Measurements from ENCODE around the gene DNASE1L2.
"Not testable (repeated sequence)": the region's sequence is repeated elsewhere in the genome, so short reads cannot be mapped to it uniquely, and the experiment has no call there.

The DNASE1L2 gene

DNA sequence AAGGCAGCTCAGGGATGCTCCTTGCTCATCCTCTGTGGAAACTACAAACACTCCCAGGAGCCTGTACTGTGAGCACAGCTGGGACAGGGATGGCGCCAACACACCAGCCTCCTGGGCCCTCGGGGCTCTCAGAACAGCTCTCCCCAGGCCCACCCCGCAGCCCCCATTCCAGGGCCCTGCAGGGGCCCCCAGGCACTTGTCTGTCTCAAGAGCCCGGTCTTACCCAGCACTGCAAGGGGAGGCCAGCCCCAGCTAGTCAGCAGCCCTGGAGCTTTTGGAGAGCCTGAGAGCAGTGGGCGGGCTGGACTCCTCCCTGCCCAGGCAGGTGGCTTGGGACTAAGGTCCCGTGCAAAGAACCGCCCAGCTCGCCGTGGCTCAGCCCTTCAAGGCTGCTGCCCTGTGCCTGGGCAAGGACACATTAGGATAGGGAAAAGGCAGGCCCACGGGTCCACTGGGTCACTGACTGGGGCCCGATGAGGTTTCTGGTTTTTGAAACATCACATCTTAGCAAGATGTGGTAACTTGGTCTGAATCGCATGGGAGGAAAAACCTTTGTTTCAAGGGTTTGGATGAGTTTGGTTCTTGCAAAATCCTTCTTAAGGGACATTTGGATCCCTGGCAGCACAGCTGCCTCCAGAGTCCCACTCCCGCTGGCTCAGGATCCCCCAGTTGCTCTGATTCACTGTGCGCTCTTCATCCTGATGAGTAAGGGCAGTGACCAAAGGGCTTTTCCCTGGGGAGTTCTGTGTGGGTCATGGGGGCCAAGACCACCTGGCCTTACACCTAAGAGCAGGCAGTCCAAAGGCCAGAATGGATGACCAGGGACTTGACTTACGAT lies 2.8 kb downstream of the DNASE1L2 start:
- ChIA-PET CTCF (interaction anchor here (1.4 kb wide), 1 partner anchor 235 kb away, joined by 3 read pairs; no protein-coding TSS in a partner anchor), POLR2A (interaction anchor here (0.6 to 0.7 kb wide), 2 partner anchors 84 to 249 kb away, joined by 3 to 4 read pairs; partner anchors contain the start of gene TRAF7)
- no peak for DNase-seq (ENCODE audit: extremely low spot score)
- TF ChIP-seq, protein P1, sequence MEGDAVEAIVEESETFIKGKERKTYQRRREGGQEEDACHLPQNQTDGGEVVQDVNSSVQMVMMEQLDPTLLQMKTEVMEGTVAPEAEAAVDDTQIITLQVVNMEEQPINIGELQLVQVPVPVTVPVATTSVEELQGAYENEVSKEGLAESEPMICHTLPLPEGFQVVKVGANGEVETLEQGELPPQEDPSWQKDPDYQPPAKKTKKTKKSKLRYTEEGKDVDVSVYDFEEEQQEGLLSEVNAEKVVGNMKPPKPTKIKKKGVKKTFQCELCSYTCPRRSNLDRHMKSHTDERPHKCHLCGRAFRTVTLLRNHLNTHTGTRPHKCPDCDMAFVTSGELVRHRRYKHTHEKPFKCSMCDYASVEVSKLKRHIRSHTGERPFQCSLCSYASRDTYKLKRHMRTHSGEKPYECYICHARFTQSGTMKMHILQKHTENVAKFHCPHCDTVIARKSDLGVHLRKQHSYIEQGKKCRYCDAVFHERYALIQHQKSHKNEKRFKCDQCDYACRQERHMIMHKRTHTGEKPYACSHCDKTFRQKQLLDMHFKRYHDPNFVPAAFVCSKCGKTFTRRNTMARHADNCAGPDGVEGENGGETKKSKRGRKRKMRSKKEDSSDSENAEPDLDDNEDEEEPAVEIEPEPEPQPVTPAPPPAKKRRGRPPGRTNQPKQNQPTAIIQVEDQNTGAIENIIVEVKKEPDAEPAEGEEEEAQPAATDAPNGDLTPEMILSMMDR (IDR thresholded peaks at IDR 0.05; ENCODE audit: control extremely low read depth, extremely low read depth, low read depth, missing control alignments) = no peak

DNA sequence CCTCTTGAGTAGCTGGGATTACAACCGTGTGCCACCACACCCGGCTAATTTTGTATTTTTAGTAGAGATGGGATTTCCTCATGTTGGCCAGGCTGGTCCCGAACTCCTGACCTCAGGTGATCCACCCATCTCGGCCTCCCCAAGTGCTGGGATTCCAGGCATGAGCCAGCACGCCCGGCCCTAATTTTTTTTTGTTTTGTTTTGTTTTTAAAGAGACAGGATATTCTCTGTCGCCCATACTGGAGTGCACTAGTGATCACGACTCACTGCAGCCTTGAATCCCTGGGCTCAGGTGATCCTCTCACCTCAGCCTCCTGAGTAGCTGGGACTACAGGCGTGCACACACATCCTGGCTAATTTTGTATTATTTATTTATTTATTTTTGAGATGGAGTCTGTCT lies 4.1 kb downstream of the DNASE1L2 start:
- DNase-seq (ENCODE audit: extremely low spot score); POLR2A ChIA-PET: not testable (repeated sequence)
- CTCF ChIA-PET = interaction anchor here (0.7 to 1.0 kb wide), 2 partner anchors 11 to 237 kb away, joined by 3 read pairs; partner anchors contain the start of gene ECI1

DNA sequence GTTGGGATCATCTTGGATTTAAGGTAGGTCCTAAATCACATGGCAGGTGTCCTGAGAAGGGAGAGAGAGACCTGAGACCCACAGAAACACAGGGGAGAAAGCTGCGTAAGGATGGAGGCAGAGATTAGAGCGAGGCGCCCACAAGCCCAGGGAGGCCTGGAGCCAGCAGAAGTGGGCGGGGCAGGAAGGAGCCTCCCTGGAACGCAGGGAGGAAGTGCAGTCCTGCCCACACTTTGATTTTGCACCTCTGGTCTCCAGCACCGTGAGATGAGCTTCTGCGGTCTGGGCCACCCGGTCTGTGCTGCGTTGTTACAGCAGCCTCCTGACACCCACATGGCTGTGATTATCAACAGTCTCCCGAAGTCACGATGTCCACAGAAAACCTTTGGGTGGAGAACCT lies 6.4 kb downstream of the DNASE1L2 start:
- ChIA-PET POLR2A (interaction anchor here (1.1 kb wide), 1 partner anchor 9 kb away, joined by 4 read pairs; the partner anchor contains the start of gene ECI1), CTCF (no interaction called here)
- TF ChIP-seq, protein P1 (IDR thresholded peaks at IDR 0.05; ENCODE audit: control extremely low read depth, extremely low read depth, low read depth, missing control alignments) = no peak
- no peak for DNase-seq (ENCODE audit: extremely low spot score)

DNA sequence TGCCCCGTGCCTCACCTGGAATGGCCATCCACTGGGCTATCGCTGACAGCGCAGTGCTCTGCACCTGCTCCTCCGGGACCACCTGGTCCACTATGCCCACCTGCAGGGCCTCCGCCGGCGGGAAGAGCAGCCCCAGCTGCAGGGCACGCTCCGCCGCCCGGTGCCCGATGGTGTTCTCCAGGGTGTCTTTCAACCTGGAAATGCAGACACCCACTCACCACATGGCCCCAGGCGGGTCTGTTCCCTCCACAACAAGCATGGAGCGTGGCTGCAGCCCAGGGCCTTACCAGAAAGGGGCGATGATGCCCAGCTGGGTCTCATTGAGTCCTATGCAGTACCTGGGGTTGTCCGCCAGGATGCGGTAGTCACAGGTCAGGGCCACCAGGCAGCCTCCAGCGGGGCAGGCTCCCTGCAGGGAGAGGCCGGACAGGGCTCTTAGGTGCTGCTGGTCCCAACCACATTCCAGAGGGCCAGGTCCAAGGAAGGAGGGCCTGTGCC lies 6.8 kb downstream of the DNASE1L2 start:
- ChIA-PET CTCF (no interaction called here), POLR2A (interaction anchor here (0.5 kb wide), 1 partner anchor 700 kb away, joined by 5 read pairs; no protein-coding TSS in a partner anchor)
- TF ChIP-seq, protein P1 (IDR thresholded peaks at IDR 0.05; ENCODE audit: control extremely low read depth, extremely low read depth, low read depth, missing control alignments) = no peak
- no peak for DNase-seq (ENCODE audit: extremely low spot score)

DNA sequence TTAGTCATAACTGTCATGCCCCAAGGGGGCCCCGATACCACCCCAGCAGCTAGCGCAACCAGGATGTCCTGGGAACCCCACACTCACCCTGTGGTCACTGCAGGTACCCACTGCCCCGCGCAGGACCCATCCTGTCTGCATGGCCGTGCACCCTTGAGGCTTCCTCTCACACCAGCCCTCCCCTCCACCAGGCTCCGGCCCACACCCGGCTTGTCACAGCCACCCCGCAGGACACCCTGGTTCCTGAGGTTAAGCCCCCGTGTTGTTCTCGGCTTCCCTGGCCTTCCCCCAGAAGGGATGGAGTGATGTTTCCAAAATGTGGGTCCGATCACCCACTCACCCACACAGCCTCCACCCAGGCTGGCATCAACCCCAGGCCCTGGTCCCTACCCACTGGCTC lies 7.5 kb downstream of the DNASE1L2 start:
- ChIA-PET POLR2A (interaction anchor here (0.5 kb wide), 1 partner anchor 699 kb away, joined by 5 read pairs; no protein-coding TSS in a partner anchor), CTCF (no interaction called here)
- DNase-seq (ENCODE audit: extremely low spot score) = no peak
- TF ChIP-seq, protein P1 (IDR thresholded peaks at IDR 0.05; ENCODE audit: control extremely low read depth, extremely low read depth, low read depth, missing control alignments) = no peak

DNA sequence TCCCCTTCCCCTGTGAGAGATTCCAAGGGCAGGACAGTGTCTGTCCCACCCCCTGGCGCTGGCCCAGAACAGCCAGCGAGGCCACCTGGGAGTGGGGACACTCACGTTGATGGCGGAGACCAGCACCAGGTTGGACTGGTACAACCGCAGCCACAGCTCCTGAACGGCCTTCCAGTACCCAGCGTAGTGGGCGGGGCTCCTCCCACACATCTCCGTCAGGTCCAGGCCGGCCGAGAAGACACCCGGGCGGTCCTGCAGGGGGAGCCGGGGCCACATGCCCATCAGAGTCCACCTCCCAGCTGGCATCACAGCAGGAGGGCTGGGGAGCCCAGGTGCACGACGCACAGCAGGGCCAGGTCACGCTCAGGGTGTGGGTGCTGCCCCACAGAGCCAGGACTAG lies 8.1 kb downstream of the DNASE1L2 start:
- DNase-seq (ENCODE audit: extremely low spot score) = no peak

More for the DNA sequence above, 8.1 kb downstream of the DNASE1L2 start:
- TF ChIP-seq, protein P1 (IDR thresholded peaks at IDR 0.05; ENCODE audit: control extremely low read depth, extremely low read depth, low read depth, missing control alignments) = no peak
- ChIA-PET POLR2A (no interaction called here), CTCF (no interaction called here)
